Measurements from ENCODE around the gene CDK19. TPM values are rescaled to one million over a fixed set of nuclear protein-coding genes. Genes with fewer than 3 reads are reported as not detected.
A peak's percentile ranks its signal among the peaks of the same experiment; 100 is the strongest.

The CDK19 gene
- total RNA-seq, 1 experiment from 2014 or later, result 7.0 TPM

- H3K4me2 ChIP-seq (ENCODE audit: insufficient read depth, insufficient read length, low read length), result no peak overlapping the region
- H3K79me2 ChIP-seq (ENCODE audit: insufficient read depth, low read length), result no peaks in the 10 kb centered on the region; the same call in 1 of the 2 replicates
- no peak overlapping the region for H3K14ac ChIP-seq (ENCODE audit: insufficient read depth, low read length)
- H4K91ac ChIP-seq (ENCODE audit: insufficient read length, low read depth, low read length), result no peak overlapping the region
- no peak overlapping the region for H2AK5ac ChIP-seq (ENCODE audit: insufficient read length, low read length)
- no peak overlapping the region for H4K5ac ChIP-seq (ENCODE audit: insufficient read length, low read depth, low read length)
- H3K4ac ChIP-seq (ENCODE audit: low read depth, low read length), result no peak overlapping the region
- H3K56ac ChIP-seq (ENCODE audit: insufficient read length, low read depth, low read length), result no peak overlapping the region
- no peak overlapping the region for H3K27ac ChIP-seq (ENCODE audit: insufficient read length, low read depth, low read length)
- H2BK20ac ChIP-seq (ENCODE audit: low read depth, low read length, poor library complexity, severe bottlenecking), result no peak overlapping the region
- no peak overlapping the region for H3T11ph ChIP-seq (ENCODE audit: low read length)
- Mint-ChIP-seq H3K4me3 (no peak overlapping the region), H3K27ac (0 out of 7 replicates have a peak overlapping the region, but pooled peaks of 1 of the 3 experiments have one; percentile 55), H3K36me3 (ENCODE audit: insufficient read depth in 1 of 3, low read depth in 3 of 3) (peaks cover 6 to 17% (median 9%) of the 10 kb centered on the region in 3 experiments), H3K27me3 (ENCODE audit: low read depth) (peaks cover 3% of the 10 kb centered on the region; the same call in 1 of the 2 replicates), H3K4me1 (peaks cover 20 to 30% of the 10 kb centered on the region in 2 experiments), H3K9me3 (peaks cover 0 to 9% of the 10 kb centered on the region in 2 experiments; a peak in 3 of 5 replicates)
- no peak overlapping the region for H2BK120ac ChIP-seq (ENCODE audit: low read depth, low read length, poor library complexity, severe bottlenecking)
- no peaks in the 10 kb centered on the region for H3K4me1 ChIP-seq (ENCODE audit: insufficient read depth, low read length)
- H2AFZ ChIP-seq (ENCODE audit: low read length), result no peak overlapping the region
- no peak overlapping the region for H2BK5ac ChIP-seq (ENCODE audit: insufficient read length, low read length)
- H3K79me1 ChIP-seq (ENCODE audit: insufficient read depth, low read depth, low read length, poor library complexity, severe bottlenecking), result no peaks in the 10 kb centered on the region
- H3K18ac ChIP-seq (ENCODE audit: insufficient read length, low read depth, low read length), result no peak overlapping the region
- no peaks in the 10 kb centered on the region for H3K23me2 ChIP-seq (ENCODE audit: insufficient read length, low read depth, low read length, poor library complexity, severe bottlenecking)
- DNase-seq, result no peak
- H3K9ac ChIP-seq (ENCODE audit: extremely low read depth, insufficient read length, low read length), result no peak overlapping the region
- TF ChIP-seq CTCF (conservative IDR thresholded peaks at IDR 0.05), result no peak
- no peaks in the 10 kb centered on the region for H3K27me3 ChIP-seq (ENCODE audit: insufficient read depth, low read length)
- no peak overlapping the region for H3K23ac ChIP-seq (ENCODE audit: insufficient read length, low read depth, low read length)
- no peaks in the 10 kb centered on the region for H4K20me1 ChIP-seq (ENCODE audit: control insufficient read depth, insufficient read depth, insufficient read length)
- no peaks in the 10 kb centered on the region for H3K9me3 ChIP-seq (ENCODE audit: control insufficient read depth, low read depth, low read length)
- no peak overlapping the region for H2BK15ac ChIP-seq (ENCODE audit: low read depth, low read length)
- no peak overlapping the region for H4K8ac ChIP-seq (replicated peaks; ENCODE audit: insufficient read length, low read depth, low read length)
- H2BK12ac ChIP-seq (ENCODE audit: insufficient read length, low read depth, low read length), result no peak overlapping the region
These were observed 121.3 kb downstream of the CDK19 start for GRCh38 chr6:110693994-110694393.

Measured in H9 (cell line).